ENCODE data around the gene MIF4GD.

MIF4GD gene

GRCh38 chr17:75231071-75231470 is 40.0 kb downstream of the MIF4GD start:
- no peak for DNase-seq

GRCh38 chr17:75228847-75229246 is 42.2 kb downstream of the MIF4GD start:
- DNase-seq, result no peak

GRCh38 chr17:75228305-75228704 is 42.7 kb downstream of the MIF4GD start:
- no peak for DNase-seq

GRCh38 chr17:75227729-75228128 is 43.3 kb downstream of the MIF4GD start:
- DNase-seq, result no peak

GRCh38 chr17:75225016-75225415 is 46.0 kb downstream of the MIF4GD start:
- no peak for DNase-seq

GRCh38 chr17:75219815-75220214 is 51.2 kb downstream of the MIF4GD start:
- DNase-seq, result no peak

- no peak for DNase-seq
These were observed 52.9 kb downstream of the MIF4GD start for GRCh38 chr17:75218131-75218530.

Data from effector CD8-positive, alpha-beta T cell (primary cell).